WTC11 (cell line): Measurements from ENCODE around the gene RFTN1. TPM values are rescaled to one million over a fixed set of nuclear protein-coding genes. Genes with fewer than 3 reads are reported as not detected.
A peak's percentile ranks its signal among the peaks of the same experiment; 100 is the strongest.

Source experiments
- ATAC-seq: fragments of 200-7000 bp; cut with Tn5 transposase; 2 replicates; pipeline ENCODE4 v1.10.0; 2021; ENCODE audit warnings: mild to moderate bottlenecking, moderate library complexity
- CTCF ChIA-PET: fragments of 300-600 bp; sonication (Branson Sonifier 250); formaldehyde crosslinking; loops from one replicate; lab custom pipeline; 2021; ENCODE audit warnings: antibody characterized with exemption; lab: Charles Lee
- POLR2A ChIA-PET: fragments of 350-600 bp; sonication (Branson Sonifier 250); formaldehyde crosslinking; loops from one replicate; lab custom pipeline; 2021; ENCODE audit warnings: antibody characterized with exemption; lab: Charles Lee
- DNase-seq: peaks from one replicate; pipeline ENCODE4 v3.0.0; 2021; ENCODE audit warnings: low spot score
- H3K27ac Mint-ChIP-seq: 2 replicates; pipeline ENCODE4 v1.8.0; 2021; ENCODE audit warnings: mixed read lengths
- H3K27me3 Mint-ChIP-seq: 2 replicates; pipeline ENCODE4 v1.8.0; 2021; ENCODE audit warnings: low read depth, mild to moderate bottlenecking, moderate library complexity, mixed read lengths
- H3K36me3 Mint-ChIP-seq: 2 replicates; pipeline ENCODE4 v1.8.0; 2021; ENCODE audit warnings: mixed read lengths
- H3K4me1 Mint-ChIP-seq: 2 replicates; pipeline ENCODE4 v1.8.0; 2022; ENCODE audit warnings: mixed read lengths
- H3K4me3 Mint-ChIP-seq: 2 replicates; pipeline ENCODE4 v1.8.0; 2021; ENCODE audit warnings: mild to moderate bottlenecking, moderate library complexity, mixed read lengths
- H3K9me3 Mint-ChIP-seq: 2 replicates; pipeline ENCODE4 v1.8.0; 2021; ENCODE audit warnings: mixed read lengths
- ATF1 ChIP-seq: sonication (generic); formaldehyde crosslinking; IDR thresholded peaks from 2 replicates; pipeline ENCODE4 v1.8.1; 2023; ENCODE audit warnings: mild to moderate bottlenecking, moderate library complexity, missing genetic modification reagents
- CREB1 ChIP-seq: sonication (generic); formaldehyde crosslinking; IDR thresholded peaks from 2 replicates; pipeline ENCODE4 v1.8.0; 2023; ENCODE audit warnings: mild to moderate bottlenecking, missing genetic modification reagents
- CREM ChIP-seq: sonication (generic); formaldehyde crosslinking; IDR thresholded peaks from 2 replicates; pipeline ENCODE4 v1.8.1; 2022; ENCODE audit warnings: mild to moderate bottlenecking, missing genetic modification reagents, moderate library complexity
- E2F1 ChIP-seq: sonication (generic); formaldehyde crosslinking; IDR thresholded peaks from 2 replicates; pipeline ENCODE4 v1.8.0; 2022; ENCODE audit warnings: mild to moderate bottlenecking, missing genetic modification reagents
- EMX1 ChIP-seq: fragments of 250-450 bp; sonication (Bioruptor Pico); IDR thresholded peaks from 2 replicates; pipeline ENCODE4 v1.8.0; 2021; ENCODE audit warnings: mild to moderate bottlenecking
- FOXP1 ChIP-seq: sonication (generic); formaldehyde crosslinking; IDR thresholded peaks from 2 replicates; pipeline ENCODE4 v1.8.0; 2022; ENCODE audit warnings: missing genetic modification reagents, mild to moderate bottlenecking, moderate library complexity, borderline replicate concordance
- GRHL2 ChIP-seq: fragments of 250-450 bp; sonication (Bioruptor Pico); IDR thresholded peaks from 2 replicates; pipeline ENCODE4 v1.8.0; 2022; ENCODE audit warnings: mild to moderate bottlenecking, moderate library complexity; ENCODE audit not compliant: insufficient replicate concordance, severe bottlenecking
- IRF2 ChIP-seq: sonication (generic); formaldehyde crosslinking; IDR thresholded peaks from 2 replicates; pipeline ENCODE4 v1.8.0; 2022; ENCODE audit warnings: low read depth, missing genetic modification reagents, borderline replicate concordance
- MYBL2 ChIP-seq: sonication (generic); formaldehyde crosslinking; IDR thresholded peaks from 2 replicates; pipeline ENCODE4 v1.8.1; 2023; ENCODE audit warnings: mild to moderate bottlenecking, moderate library complexity, missing genetic modification reagents
- NR3C1 ChIP-seq: sonication (generic); formaldehyde crosslinking; conservative IDR thresholded peaks from 2 replicates; pipeline ENCODE4 v1.8.1; 2023; ENCODE audit warnings: low read depth, mild to moderate bottlenecking, missing genetic modification reagents
- PRDM15 ChIP-seq: sonication (generic); formaldehyde crosslinking; IDR thresholded peaks from 2 replicates; pipeline ENCODE4 v1.8.0; 2022; ENCODE audit warnings: missing genetic modification reagents
- SMAD4 ChIP-seq: sonication (generic); formaldehyde crosslinking; IDR thresholded peaks from 2 replicates; pipeline ENCODE4 v1.8.0; 2022; ENCODE audit warnings: mild to moderate bottlenecking, missing genetic modification reagents
- TCF7 ChIP-seq: sonication (generic); formaldehyde crosslinking; IDR thresholded peaks from 2 replicates; pipeline ENCODE4 v1.8.0; 2022; ENCODE audit warnings: mild to moderate bottlenecking, low read depth, missing genetic modification reagents, moderate library complexity
- ZNF121 ChIP-seq: sonication (generic); formaldehyde crosslinking; IDR thresholded peaks from 2 replicates; pipeline ENCODE4 v1.8.0; 2023; ENCODE audit warnings: missing genetic modification reagents
- ZNF396 ChIP-seq: fragments of 250-450 bp; sonication (Bioruptor Pico); IDR thresholded peaks from 2 replicates; pipeline ENCODE4 v1.8.0; 2021; ENCODE audit warnings: mild to moderate bottlenecking, moderate library complexity, borderline replicate concordance
- total RNA-seq: library from RNA; stranded (reverse); gene quantifications from 3 replicates; pipeline ENCODE4 v1.2.3, GENCODE V29; 2021
- TF ChIP-seq, protein P1 (sequence below): fragments of 250-450 bp; sonication (Bioruptor Pico); IDR thresholded peaks from 2 replicates; pipeline ENCODE4 v1.9.0; 2021; ENCODE audit warnings: mild to moderate bottlenecking, borderline replicate concordance
- TF ChIP-seq, protein P2 (sequence below): sonication (generic); formaldehyde crosslinking; IDR thresholded peaks from 2 replicates; pipeline ENCODE4 v1.8.1; 2023; ENCODE audit warnings: mild to moderate bottlenecking, missing genetic modification reagents
- TF ChIP-seq, protein P3 (sequence below): sonication (generic); formaldehyde crosslinking; IDR thresholded peaks from 2 replicates; pipeline ENCODE4 v1.8.1; 2022; ENCODE audit warnings: mild to moderate bottlenecking, moderate library complexity, missing genetic modification reagents
- TF ChIP-seq, protein P4 (sequence below): sonication (generic); formaldehyde crosslinking; IDR thresholded peaks from 2 replicates; pipeline ENCODE4 v1.8.0; 2022; ENCODE audit warnings: mild to moderate bottlenecking, missing genetic modification reagents

RFTN1 gene
- total RNA-seq, 1 experiment from 2014 or later = 3.8 TPM

DNA sequence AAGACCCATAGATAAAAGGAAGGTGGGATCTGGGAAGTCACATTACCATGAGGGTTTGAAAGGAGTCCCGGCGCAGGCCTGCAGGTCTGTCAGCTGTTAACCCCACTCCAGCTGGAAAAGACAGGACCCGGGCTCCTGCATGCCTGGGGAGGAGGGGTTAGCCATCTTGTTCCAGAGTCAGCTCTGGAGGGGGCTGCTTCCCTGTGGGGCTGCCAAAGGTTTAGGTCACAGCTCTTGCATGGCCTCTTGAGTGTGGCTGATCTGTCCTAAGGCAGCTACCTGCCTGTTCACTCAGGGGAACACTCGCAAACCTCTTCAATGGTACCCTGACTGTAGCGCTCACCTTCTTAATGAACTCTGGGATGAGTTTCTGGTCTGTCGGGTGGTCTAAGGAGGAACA, 104.5 kb downstream of the RFTN1 start:
- TF ChIP-seq, protein P1, sequence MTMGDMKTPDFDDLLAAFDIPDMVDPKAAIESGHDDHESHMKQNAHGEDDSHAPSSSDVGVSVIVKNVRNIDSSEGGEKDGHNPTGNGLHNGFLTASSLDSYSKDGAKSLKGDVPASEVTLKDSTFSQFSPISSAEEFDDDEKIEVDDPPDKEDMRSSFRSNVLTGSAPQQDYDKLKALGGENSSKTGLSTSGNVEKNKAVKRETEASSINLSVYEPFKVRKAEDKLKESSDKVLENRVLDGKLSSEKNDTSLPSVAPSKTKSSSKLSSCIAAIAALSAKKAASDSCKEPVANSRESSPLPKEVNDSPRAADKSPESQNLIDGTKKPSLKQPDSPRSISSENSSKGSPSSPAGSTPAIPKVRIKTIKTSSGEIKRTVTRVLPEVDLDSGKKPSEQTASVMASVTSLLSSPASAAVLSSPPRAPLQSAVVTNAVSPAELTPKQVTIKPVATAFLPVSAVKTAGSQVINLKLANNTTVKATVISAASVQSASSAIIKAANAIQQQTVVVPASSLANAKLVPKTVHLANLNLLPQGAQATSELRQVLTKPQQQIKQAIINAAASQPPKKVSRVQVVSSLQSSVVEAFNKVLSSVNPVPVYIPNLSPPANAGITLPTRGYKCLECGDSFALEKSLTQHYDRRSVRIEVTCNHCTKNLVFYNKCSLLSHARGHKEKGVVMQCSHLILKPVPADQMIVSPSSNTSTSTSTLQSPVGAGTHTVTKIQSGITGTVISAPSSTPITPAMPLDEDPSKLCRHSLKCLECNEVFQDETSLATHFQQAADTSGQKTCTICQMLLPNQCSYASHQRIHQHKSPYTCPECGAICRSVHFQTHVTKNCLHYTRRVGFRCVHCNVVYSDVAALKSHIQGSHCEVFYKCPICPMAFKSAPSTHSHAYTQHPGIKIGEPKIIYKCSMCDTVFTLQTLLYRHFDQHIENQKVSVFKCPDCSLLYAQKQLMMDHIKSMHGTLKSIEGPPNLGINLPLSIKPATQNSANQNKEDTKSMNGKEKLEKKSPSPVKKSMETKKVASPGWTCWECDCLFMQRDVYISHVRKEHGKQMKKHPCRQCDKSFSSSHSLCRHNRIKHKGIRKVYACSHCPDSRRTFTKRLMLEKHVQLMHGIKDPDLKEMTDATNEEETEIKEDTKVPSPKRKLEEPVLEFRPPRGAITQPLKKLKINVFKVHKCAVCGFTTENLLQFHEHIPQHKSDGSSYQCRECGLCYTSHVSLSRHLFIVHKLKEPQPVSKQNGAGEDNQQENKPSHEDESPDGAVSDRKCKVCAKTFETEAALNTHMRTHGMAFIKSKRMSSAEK = no peak
- TF ChIP-seq NR3C1 (CRISPR knock-in tag) (no peak), FOXP1 (CRISPR knock-in tag) (no peak), ATF1 (no peak), CREB1 (no peak), EMX1 (CRISPR knock-in tag) (no peak), PRDM15 (CRISPR knock-in tag) (no peak), SMAD4 (CRISPR knock-in tag) (no peak), TCF7 (CRISPR knock-in tag) (no peak), ZNF121 (no peak), ZNF396 (CRISPR knock-in tag) (no peak), IRF2 (CRISPR knock-in tag) (no peak), CREM (CRISPR knock-in tag) (no peak), MYBL2 (CRISPR knock-in tag) (no peak)
- TF ChIP-seq, protein P2, sequence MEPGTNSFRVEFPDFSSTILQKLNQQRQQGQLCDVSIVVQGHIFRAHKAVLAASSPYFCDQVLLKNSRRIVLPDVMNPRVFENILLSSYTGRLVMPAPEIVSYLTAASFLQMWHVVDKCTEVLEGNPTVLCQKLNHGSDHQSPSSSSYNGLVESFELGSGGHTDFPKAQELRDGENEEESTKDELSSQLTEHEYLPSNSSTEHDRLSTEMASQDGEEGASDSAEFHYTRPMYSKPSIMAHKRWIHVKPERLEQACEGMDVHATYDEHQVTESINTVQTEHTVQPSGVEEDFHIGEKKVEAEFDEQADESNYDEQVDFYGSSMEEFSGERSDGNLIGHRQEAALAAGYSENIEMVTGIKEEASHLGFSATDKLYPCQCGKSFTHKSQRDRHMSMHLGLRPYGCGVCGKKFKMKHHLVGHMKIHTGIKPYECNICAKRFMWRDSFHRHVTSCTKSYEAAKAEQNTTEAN (CRISPR knock-in tag) = no peak
- TF ChIP-seq, protein P3, sequence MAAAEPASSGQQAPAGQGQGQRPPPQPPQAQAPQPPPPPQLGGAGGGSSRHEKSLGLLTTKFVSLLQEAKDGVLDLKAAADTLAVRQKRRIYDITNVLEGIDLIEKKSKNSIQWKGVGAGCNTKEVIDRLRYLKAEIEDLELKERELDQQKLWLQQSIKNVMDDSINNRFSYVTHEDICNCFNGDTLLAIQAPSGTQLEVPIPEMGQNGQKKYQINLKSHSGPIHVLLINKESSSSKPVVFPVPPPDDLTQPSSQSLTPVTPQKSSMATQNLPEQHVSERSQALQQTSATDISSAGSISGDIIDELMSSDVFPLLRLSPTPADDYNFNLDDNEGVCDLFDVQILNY (CRISPR knock-in tag) = no peak
- TF ChIP-seq, all 79 proteins: peak for 0
- Mint-ChIP-seq H3K36me3 (no peaks in the 10 kb centered on the region), H3K4me3 (no peak overlapping the region), H3K27me3 (peaks cover 10% of the 10 kb centered on the region), H3K27ac (no peak overlapping the region), H3K4me1 (peaks cover 9% of the 10 kb centered on the region), H3K9me3 (peaks cover 5% of the 10 kb centered on the region)
- POLR2A ChIA-PET = no interaction called here
- CTCF ChIA-PET = no interaction called here
- ATAC-seq (peak; percentile 27), DNase-seq (no peak)

GRCh38 chr3:16407366-16407765, 106.1 kb downstream of the RFTN1 start:
- POLR2A ChIA-PET = no interaction called here
- CTCF ChIA-PET = interaction anchor here (0.6 to 1.5 kb wide), 3 partner anchors 81 to 117 kb away, joined by 3 to 5 read pairs (median 4); no protein-coding TSS in a partner anchor
- ATAC-seq = no peak

More at GRCh38 chr3:16407366-16407765, 106.1 kb downstream of the RFTN1 start:
- H3K9me3 Mint-ChIP-seq = peaks cover 8% of the 10 kb centered on the region
- H3K36me3 Mint-ChIP-seq = no peaks in the 10 kb centered on the region
- H3K27ac Mint-ChIP-seq = no peak overlapping the region
- H3K27me3 Mint-ChIP-seq = peaks cover 7% of the 10 kb centered on the region
- no peak for DNase-seq
- no peak for TF ChIP-seq E2F1 (CRISPR knock-in tag)
- no peak for TF ChIP-seq NR3C1 (CRISPR knock-in tag)
- TF ChIP-seq ZNF121 = no peak
- TF ChIP-seq, protein P4, sequence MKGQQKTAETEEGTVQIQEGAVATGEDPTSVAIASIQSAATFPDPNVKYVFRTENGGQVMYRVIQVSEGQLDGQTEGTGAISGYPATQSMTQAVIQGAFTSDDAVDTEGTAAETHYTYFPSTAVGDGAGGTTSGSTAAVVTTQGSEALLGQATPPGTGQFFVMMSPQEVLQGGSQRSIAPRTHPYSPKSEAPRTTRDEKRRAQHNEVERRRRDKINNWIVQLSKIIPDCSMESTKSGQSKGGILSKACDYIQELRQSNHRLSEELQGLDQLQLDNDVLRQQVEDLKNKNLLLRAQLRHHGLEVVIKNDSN (CRISPR knock-in tag) = no peak
- no peak for TF ChIP-seq CREB1
- TF ChIP-seq GRHL2 (CRISPR knock-in tag) = no peak
- peaks cover 9% of the 10 kb centered on the region for H3K4me1 Mint-ChIP-seq
- H3K4me3 Mint-ChIP-seq = no peak overlapping the region
